H9 (cell line): ENCODE results near the gene CHCHD3. TPM values are rescaled to one million over a fixed set of nuclear protein-coding genes. Genes with fewer than 3 reads are reported as not detected.

Experiments used
- DNase-seq: peaks from one replicate; pipeline ENCODE4 v3.0.0-alpha.2; 2017
- H2AFZ ChIP-seq: one replicate; pipeline ENCODE4 v1.6.1; 2013; ENCODE audit warnings: mild to moderate bottlenecking, low read length, control low read depth, moderate library complexity
- H2AK5ac ChIP-seq: 2 replicates; pipeline ENCODE4 v1.6.1; 2013; ENCODE audit warnings: low read length, control low read depth, mixed read lengths; ENCODE audit not compliant: insufficient read length
- H2BK120ac ChIP-seq: one replicate; pipeline ENCODE4 v1.6.1; 2013; ENCODE audit warnings: low read depth, mild to moderate bottlenecking, low read length, control low read depth, inconsistent platforms; ENCODE audit not compliant: poor library complexity, severe bottlenecking
- H2BK12ac ChIP-seq: 2 replicates; pipeline ENCODE4 v1.6.1; 2013; ENCODE audit warnings: low read length, control low read depth, mixed read lengths, low read depth; ENCODE audit not compliant: insufficient read length
- H2BK15ac ChIP-seq: 2 replicates; pipeline ENCODE4 v1.6.1; 2013; ENCODE audit warnings: low read depth, low read length, control low read depth
- H2BK20ac ChIP-seq: one replicate; pipeline ENCODE4 v1.6.1; 2013; ENCODE audit warnings: low read depth, mild to moderate bottlenecking, low read length, control low read depth, inconsistent platforms; ENCODE audit not compliant: poor library complexity, severe bottlenecking
- H2BK5ac ChIP-seq: 2 replicates; pipeline ENCODE4 v1.6.1; 2013; ENCODE audit warnings: low read length, control low read depth, mixed read lengths; ENCODE audit not compliant: insufficient read length
- H3K14ac ChIP-seq: 2 replicates; pipeline ENCODE4 v1.6.1; 2013; ENCODE audit warnings: low read length, control low read depth; ENCODE audit not compliant: insufficient read depth
- H3K18ac ChIP-seq: 2 replicates; pipeline ENCODE4 v1.6.1; 2013; ENCODE audit warnings: low read depth, mild to moderate bottlenecking, mixed read lengths, low read length, control low read depth; ENCODE audit not compliant: insufficient read length
- H3K23ac ChIP-seq: 2 replicates; pipeline ENCODE4 v1.6.1; 2013; ENCODE audit warnings: low read length, control low read depth, mixed read lengths, low read depth; ENCODE audit not compliant: insufficient read length
- H3K23me2 ChIP-seq: 2 replicates; pipeline ENCODE4 v1.6.1; 2013; ENCODE audit warnings: low read depth, mild to moderate bottlenecking, mixed read lengths, low read length, control low read depth; ENCODE audit not compliant: insufficient read length, poor library complexity, severe bottlenecking
- H3K27ac ChIP-seq: 2 replicates; pipeline ENCODE4 v1.5.1; 2013; ENCODE audit warnings: low read length, control low read depth, mixed read lengths, low read depth; ENCODE audit not compliant: insufficient read length
- H3K27me3 ChIP-seq: 2 replicates; pipeline ENCODE4 v1.6.1; 2013; ENCODE audit warnings: low read length, control low read depth, inconsistent platforms; ENCODE audit not compliant: insufficient read depth
- H3K4ac ChIP-seq: 2 replicates; pipeline ENCODE4 v1.6.1; 2013; ENCODE audit warnings: low read depth, mild to moderate bottlenecking, control low read depth, inconsistent platforms, low read length, moderate library complexity
- H3K4me1 ChIP-seq: 2 replicates; pipeline ENCODE4 v1.6.1; 2013; ENCODE audit warnings: low read length, control low read depth, inconsistent platforms; ENCODE audit not compliant: insufficient read depth
- H3K4me2 ChIP-seq: 2 replicates; pipeline ENCODE4 v1.6.1; 2013; ENCODE audit warnings: low read length, control low read depth, mixed read lengths; ENCODE audit not compliant: insufficient read length, insufficient read depth
- H3K56ac ChIP-seq: 2 replicates; pipeline ENCODE4 v1.6.1; 2013; ENCODE audit warnings: low read depth, mild to moderate bottlenecking, mixed read lengths, low read length, control low read depth; ENCODE audit not compliant: insufficient read length
- H3K79me1 ChIP-seq: 2 replicates; pipeline ENCODE4 v1.6.1; 2013; ENCODE audit warnings: low read depth, mild to moderate bottlenecking, moderate library complexity, low read length, control low read depth, inconsistent platforms; ENCODE audit not compliant: insufficient read depth, poor library complexity, severe bottlenecking
- H3K79me2 ChIP-seq: 2 replicates; pipeline ENCODE4 v1.6.1; 2013; ENCODE audit warnings: low read length, control low read depth, inconsistent platforms; ENCODE audit not compliant: insufficient read depth
- H3K9ac ChIP-seq: 2 replicates; pipeline ENCODE4 v1.6.1; 2013; ENCODE audit warnings: low read length, control low read depth, mixed read lengths; ENCODE audit not compliant: insufficient read length; ENCODE audit errors: extremely low read depth
- H3K9me3 ChIP-seq: one replicate; pipeline ENCODE4 v1.6.1; 2013; ENCODE audit warnings: low read depth, low read length, inconsistent platforms; ENCODE audit not compliant: control insufficient read depth
- H3T11ph ChIP-seq: one replicate; pipeline ENCODE4 v1.6.1; 2013; ENCODE audit warnings: mild to moderate bottlenecking, low read length, control low read depth, inconsistent platforms
- H4K20me1 ChIP-seq: one replicate; pipeline ENCODE4 v1.6.1; 2013; ENCODE audit not compliant: control insufficient read depth, insufficient read length, insufficient read depth
- H4K5ac ChIP-seq: 2 replicates; pipeline ENCODE4 v1.6.1; 2013; ENCODE audit warnings: low read depth, mild to moderate bottlenecking, mixed read lengths, low read length, control low read depth; ENCODE audit not compliant: insufficient read length
- H4K8ac ChIP-seq: replicated peaks from 2 replicates; pipeline ENCODE4 v1.6.1; 2013; ENCODE audit warnings: low read length, control low read depth, mixed read lengths, low read depth; ENCODE audit not compliant: insufficient read length
- H4K91ac ChIP-seq: 2 replicates; pipeline ENCODE4 v1.6.1; 2013; ENCODE audit warnings: low read depth, mild to moderate bottlenecking, moderate library complexity, mixed read lengths, low read length, control low read depth; ENCODE audit not compliant: insufficient read length
- H3K27ac Mint-ChIP-seq, 3 experiments: 2 replicates in 2 of 3; 3 replicates in 1 of 3; pipeline ENCODE4 v1.8.0; 2020 to 2021; ENCODE audit warnings: mixed read lengths in 3 of 3, mild to moderate bottlenecking in 1 of 3, moderate library complexity in 1 of 3
- H3K27me3 Mint-ChIP-seq: 2 replicates; pipeline ENCODE4 v1.8.0; 2021; ENCODE audit warnings: low read depth, mild to moderate bottlenecking, moderate library complexity, mixed read lengths
- H3K36me3 Mint-ChIP-seq, 3 experiments: 2 replicates in 2 of 3; 3 replicates in 1 of 3; pipeline ENCODE4 v1.8.0; 2020 to 2021; ENCODE audit warnings: low read depth in 3 of 3, mixed read lengths in 3 of 3; ENCODE audit not compliant: insufficient read depth in 1 of 3
- H3K4me1 Mint-ChIP-seq, 2 experiments: 2 replicates each; pipeline ENCODE4 v1.8.0; 2020; ENCODE audit warnings: mixed read lengths in 2 of 2
- H3K4me3 Mint-ChIP-seq, 2 experiments: 2 replicates in 1 of 2; 3 replicates in 1 of 2; pipeline ENCODE4 v1.8.0; 2020 to 2021; ENCODE audit warnings: mild to moderate bottlenecking in 2 of 2, mixed read lengths in 2 of 2, moderate library complexity in 1 of 2
- H3K9me3 Mint-ChIP-seq, 2 experiments: 2 replicates in 1 of 2; 3 replicates in 1 of 2; pipeline ENCODE4 v1.8.0; 2020; ENCODE audit warnings: mild to moderate bottlenecking in 2 of 2, mixed read lengths in 2 of 2, moderate library complexity in 1 of 2
- WGBS: extraction: QIAGEN DNeasy Blood & Tissue Kit; methylation state at CpG from one replicate; pipeline ENCODE4 v1.1.7; 2013; ENCODE audit warnings: missing lambda C conversion rate, low lambda C conversion rate, mixed read lengths; ENCODE audit not compliant: insufficient read length; ENCODE audit errors: extremely low coverage; 5-methylcytosine and 5-hydroxymethylcytosine counted together
- total RNA-seq: library from RNA; stranded (reverse); gene quantifications from 2 replicates; pipeline ENCODE4 v1.2.1, GENCODE V29; 2021
- TF ChIP-seq, protein P1 (sequence below): fragments of 200-600 bp; sonication (generic); conservative IDR thresholded peaks from 3 replicates; pipeline ENCODE4 v1.8.0; 2021; ENCODE audit warnings: antibody characterized with exemption, mild to moderate bottlenecking

CHCHD3 gene
- total RNA-seq, 1 experiment from 2014 or later: 104 TPM

DNA sequence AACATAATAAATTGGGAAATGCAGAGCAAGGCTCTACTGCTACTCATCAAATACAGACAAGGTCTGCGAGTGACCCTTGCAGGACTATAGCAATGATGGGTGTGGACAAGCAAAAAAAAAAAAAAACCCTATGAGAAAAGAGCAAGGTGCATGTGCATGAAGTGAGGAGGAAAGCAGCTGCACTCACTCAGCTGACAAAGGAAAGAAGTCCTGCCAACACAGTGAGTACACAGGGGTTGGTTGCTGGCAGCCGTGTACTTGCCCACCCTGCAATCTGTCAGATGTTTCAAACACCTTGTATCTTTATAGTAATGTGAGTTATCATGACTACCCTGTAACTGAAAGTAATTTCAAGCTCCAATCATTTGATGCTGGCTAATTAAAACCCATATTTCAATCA is 20.5 kb downstream of the CHCHD3 start:
- H2BK20ac ChIP-seq: no peak overlapping the region
- H3K4me2 ChIP-seq: no peak overlapping the region
- no peak overlapping the region for H2AK5ac ChIP-seq
- no peak overlapping the region for H3K27ac Mint-ChIP-seq
- H3K23me2 ChIP-seq: no peaks in the 10 kb centered on the region
- no peak overlapping the region for H3K27ac ChIP-seq
- no CpG with 5 or more reads among the region's 2 CpGs for WGBS
- no peak overlapping the region for H2BK15ac ChIP-seq
- H3K36me3 Mint-ChIP-seq: peaks cover under 1 to 6% (median 2%) of the 10 kb centered on the region in 3 experiments; a peak in 5 of 7 replicates
- peaks cover 5 to 12% of the 10 kb centered on the region in 2 experiments; a peak in 3 of 4 replicates for H3K4me1 Mint-ChIP-seq
- no peak overlapping the region for H3K23ac ChIP-seq
- TF ChIP-seq, protein P1, sequence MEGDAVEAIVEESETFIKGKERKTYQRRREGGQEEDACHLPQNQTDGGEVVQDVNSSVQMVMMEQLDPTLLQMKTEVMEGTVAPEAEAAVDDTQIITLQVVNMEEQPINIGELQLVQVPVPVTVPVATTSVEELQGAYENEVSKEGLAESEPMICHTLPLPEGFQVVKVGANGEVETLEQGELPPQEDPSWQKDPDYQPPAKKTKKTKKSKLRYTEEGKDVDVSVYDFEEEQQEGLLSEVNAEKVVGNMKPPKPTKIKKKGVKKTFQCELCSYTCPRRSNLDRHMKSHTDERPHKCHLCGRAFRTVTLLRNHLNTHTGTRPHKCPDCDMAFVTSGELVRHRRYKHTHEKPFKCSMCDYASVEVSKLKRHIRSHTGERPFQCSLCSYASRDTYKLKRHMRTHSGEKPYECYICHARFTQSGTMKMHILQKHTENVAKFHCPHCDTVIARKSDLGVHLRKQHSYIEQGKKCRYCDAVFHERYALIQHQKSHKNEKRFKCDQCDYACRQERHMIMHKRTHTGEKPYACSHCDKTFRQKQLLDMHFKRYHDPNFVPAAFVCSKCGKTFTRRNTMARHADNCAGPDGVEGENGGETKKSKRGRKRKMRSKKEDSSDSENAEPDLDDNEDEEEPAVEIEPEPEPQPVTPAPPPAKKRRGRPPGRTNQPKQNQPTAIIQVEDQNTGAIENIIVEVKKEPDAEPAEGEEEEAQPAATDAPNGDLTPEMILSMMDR: no peak
- no peak overlapping the region for H3T11ph ChIP-seq
- H2BK12ac ChIP-seq: no peak overlapping the region
- no peak overlapping the region for H3K4ac ChIP-seq
- no peak overlapping the region for H3K56ac ChIP-seq
- peaks cover 21% of the 10 kb centered on the region; the same call in 1 of the 2 replicates for H3K79me2 ChIP-seq
- no peak overlapping the region for H2BK5ac ChIP-seq
- no peaks in the 10 kb centered on the region; the same call in 1 of the 2 replicates for H3K4me1 ChIP-seq
- no peak overlapping the region for H4K8ac ChIP-seq
- H4K5ac ChIP-seq: no peak overlapping the region
- H4K91ac ChIP-seq: no peak overlapping the region
- no peaks in the 10 kb centered on the region for H3K27me3 ChIP-seq
- no peak overlapping the region for H3K14ac ChIP-seq
- peaks cover 30% of the 10 kb centered on the region for H3K79me1 ChIP-seq
- H2AFZ ChIP-seq: no peak overlapping the region
- H3K9me3 Mint-ChIP-seq: no peaks in the 10 kb centered on the region
- H3K18ac ChIP-seq: no peak overlapping the region
- DNase-seq: no peak
- H3K4me3 Mint-ChIP-seq: no peak overlapping the region
- H3K9me3 ChIP-seq: no peaks in the 10 kb centered on the region
- H4K20me1 ChIP-seq: no peaks in the 10 kb centered on the region
- no peak overlapping the region for H3K9ac ChIP-seq
- H2BK120ac ChIP-seq: no peak overlapping the region
- no peaks in the 10 kb centered on the region for H3K27me3 Mint-ChIP-seq
